IPS DF 6.9 (cell line): ENCODE measurements around the gene PODXL.

Experiments
- DNase-seq: peaks from one replicate; pipeline ENCODE4 v3.0.0-alpha.2; 2013; ENCODE audit warnings: low read depth, low spot score
- H3K27ac ChIP-seq: one replicate; pipeline ENCODE4 v1.5.1; 2013; ENCODE audit warnings: low read length, control low read depth
- H3K27me3 ChIP-seq: 2 replicates; pipeline ENCODE4 v1.6.1; 2013; ENCODE audit warnings: mild to moderate bottlenecking, low read length; ENCODE audit not compliant: control insufficient read depth, insufficient read depth
- H3K36me3 ChIP-seq: 2 replicates; pipeline ENCODE4 v1.6.1; 2013; ENCODE audit warnings: low read length; ENCODE audit not compliant: control insufficient read depth, insufficient read depth
- H3K4me1 ChIP-seq: 2 replicates; pipeline ENCODE4 v1.6.1; 2013; ENCODE audit warnings: low read length; ENCODE audit not compliant: control insufficient read depth, insufficient read depth
- H3K4me3 ChIP-seq: 2 replicates; pipeline ENCODE4 v1.5.1; 2013; ENCODE audit warnings: mild to moderate bottlenecking, low read length
- H3K9me3 ChIP-seq: 2 replicates; pipeline ENCODE4 v1.6.1; 2013; ENCODE audit warnings: low read length, inconsistent platforms; ENCODE audit not compliant: control insufficient read depth, insufficient read depth
- WGBS: extraction: QIAGEN DNeasy Blood & Tissue Kit; methylation state at CpG from one replicate; pipeline ENCODE4 v1.1.7; 2013; ENCODE audit warnings: mixed read lengths, missing lambda C conversion rate; ENCODE audit not compliant: insufficient read length, insufficient coverage; 5-methylcytosine and 5-hydroxymethylcytosine counted together

The PODXL gene

DNA sequence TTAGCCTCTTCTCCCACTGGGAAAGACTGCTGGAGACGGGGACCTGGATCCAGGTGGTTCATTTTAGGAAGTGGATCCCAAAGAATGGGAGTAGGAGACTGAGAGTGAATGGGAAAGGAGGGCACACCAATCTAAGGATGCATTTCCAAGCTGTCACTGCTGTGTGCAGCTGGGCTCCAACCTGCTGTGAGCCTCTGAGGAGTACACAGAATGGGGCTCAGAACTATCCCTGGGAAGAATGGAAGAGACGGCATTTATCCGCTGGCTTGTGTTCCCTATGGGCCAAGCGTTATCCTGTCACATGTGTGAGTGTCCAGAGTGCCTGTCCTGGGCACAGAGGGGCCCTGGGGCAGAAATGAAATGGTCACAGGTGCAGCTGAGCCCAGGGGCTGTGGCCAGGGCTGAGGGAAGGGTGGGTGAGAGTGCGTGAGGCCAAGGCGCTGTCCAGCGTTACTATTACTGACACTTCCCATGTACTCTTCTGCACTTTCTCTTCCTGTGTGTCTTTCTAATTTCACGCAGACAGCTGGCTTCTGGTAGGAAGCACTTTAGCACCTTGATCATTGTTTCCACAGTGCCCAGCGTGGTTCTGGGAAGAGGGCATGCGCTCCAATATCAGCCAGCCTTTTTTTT is 35.4 kb upstream of the PODXL start:
- no peak overlapping the region for H3K27ac ChIP-seq
- DNase-seq, result no peak
- H3K4me1 ChIP-seq, result no peaks in the 10 kb centered on the region
- no peaks in the 10 kb centered on the region for H3K9me3 ChIP-seq
- H3K36me3 ChIP-seq, result no peaks in the 10 kb centered on the region
- H3K27me3 ChIP-seq, result no peaks in the 10 kb centered on the region
- WGBS, result no CpG with 5 or more reads among the region's 10 CpGs
- H3K4me3 ChIP-seq, result no peak overlapping the region

DNA sequence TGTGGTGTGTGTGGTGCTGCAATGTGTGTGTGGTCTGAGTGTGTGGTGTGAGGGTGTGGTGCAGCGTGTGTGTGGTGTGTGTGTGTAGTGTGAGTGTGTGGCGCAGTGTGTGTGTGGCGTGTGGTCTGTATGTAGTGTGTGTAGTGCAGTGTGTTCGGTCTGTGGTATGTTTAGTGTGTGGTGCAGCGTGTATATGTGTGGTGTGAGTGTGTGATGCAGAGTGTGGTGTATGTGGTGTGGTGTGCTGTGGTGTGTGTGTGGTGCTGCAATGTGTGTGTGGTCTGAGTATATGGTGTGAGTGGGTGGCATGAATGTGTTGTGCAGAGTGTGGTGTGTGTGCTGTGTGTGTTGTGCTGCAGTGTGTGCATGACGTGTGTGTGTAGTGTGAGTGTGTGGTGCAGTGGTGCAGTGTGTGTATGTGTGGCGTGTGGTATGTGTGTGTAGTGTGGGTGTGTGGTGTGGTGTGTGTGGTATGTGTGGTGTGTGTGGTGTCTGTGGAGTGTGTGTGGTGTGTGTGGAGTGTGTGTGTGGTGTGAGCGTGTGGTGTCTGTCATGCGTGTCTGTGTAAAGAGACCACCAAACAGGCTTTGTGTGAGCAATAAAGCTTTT is 31.0 kb upstream of the PODXL start:
- Histone ChIP-seq H3K9me3 (no peaks in the 10 kb centered on the region), H3K4me1 (no peaks in the 10 kb centered on the region), H3K4me3 (no peak overlapping the region), H3K36me3 (no peaks in the 10 kb centered on the region), H3K27ac (no peak overlapping the region), H3K27me3 (no peaks in the 10 kb centered on the region)
- WGBS, result 92% methylated on average over 8 of the region's 9 CpGs
- no peak for DNase-seq

DNA sequence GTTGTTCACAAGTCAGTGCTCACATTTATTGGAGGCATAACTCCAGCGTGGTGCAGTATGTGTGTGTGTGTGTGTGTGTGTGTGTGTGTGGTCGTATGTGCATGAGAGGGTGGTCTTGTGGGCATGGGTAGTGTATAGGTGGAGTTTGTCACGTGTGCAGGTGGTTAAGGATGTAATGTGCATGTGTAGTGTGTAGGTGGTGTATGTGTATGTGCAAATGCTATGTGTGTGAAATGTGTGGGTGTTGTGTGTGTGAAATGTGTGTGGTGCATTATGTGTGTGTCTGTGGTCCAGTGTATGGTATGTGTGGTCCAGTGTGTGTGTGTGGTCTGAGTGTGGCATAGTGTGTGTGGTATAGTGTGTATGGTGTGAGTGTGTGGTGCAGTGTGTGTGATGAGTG is 30.3 kb upstream of the PODXL start:
- no peaks in the 10 kb centered on the region for H3K4me1 ChIP-seq
- no peaks in the 10 kb centered on the region for H3K9me3 ChIP-seq
- H3K27me3 ChIP-seq, result no peaks in the 10 kb centered on the region
- DNase-seq, result no peak
- no peak overlapping the region for H3K27ac ChIP-seq
- H3K4me3 ChIP-seq, result no peak overlapping the region
- WGBS, result no CpG with 5 or more reads among the region's 3 CpGs
- H3K36me3 ChIP-seq, result no peaks in the 10 kb centered on the region

DNA sequence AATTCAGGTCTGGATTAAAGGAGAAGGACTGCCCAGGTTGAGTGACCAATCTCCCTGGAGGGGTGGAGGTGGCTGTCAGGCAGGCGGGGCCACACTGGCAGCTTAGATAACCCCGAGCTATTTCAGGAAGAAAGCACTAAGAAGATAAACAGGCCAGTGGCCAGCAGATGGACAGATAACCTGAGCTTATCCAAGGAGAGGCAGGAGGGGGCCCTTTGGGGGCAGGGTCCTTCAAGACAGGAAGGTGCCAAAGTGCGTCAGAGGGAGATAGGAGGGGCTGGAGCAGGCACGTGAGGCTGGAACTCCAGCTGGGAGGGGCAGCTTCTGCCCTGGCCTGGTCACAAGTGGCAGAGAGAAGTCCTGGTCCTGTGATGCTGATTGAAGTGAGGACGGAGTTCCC is 29.8 kb upstream of the PODXL start:
- WGBS, result no CpG with 5 or more reads among the region's 5 CpGs
- Histone ChIP-seq H3K27ac (no peak overlapping the region), H3K27me3 (no peaks in the 10 kb centered on the region), H3K4me1 (no peaks in the 10 kb centered on the region), H3K36me3 (no peaks in the 10 kb centered on the region), H3K9me3 (no peaks in the 10 kb centered on the region), H3K4me3 (no peak overlapping the region)
- no peak for DNase-seq

DNA sequence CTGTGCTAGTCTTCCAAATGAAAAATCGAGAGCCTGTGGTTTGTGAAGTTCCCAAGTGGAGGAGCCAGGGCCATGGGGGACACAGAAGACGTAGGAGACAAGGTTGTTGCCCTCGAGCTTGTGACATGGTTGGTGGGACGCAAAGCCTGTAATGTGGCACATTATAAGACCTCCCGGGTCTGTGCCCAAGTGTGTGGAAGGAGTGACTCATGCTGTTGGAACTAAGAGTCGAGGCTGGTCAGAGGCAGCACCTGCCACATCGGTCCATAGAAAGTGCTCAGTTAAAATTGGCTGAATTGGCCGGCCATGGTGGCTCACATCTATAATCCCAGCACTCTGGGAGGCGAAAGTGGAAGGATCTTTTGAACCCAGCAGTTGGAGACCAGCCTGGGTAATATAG is 27.0 kb upstream of the PODXL start:
- no peaks in the 10 kb centered on the region for H3K36me3 ChIP-seq
- no CpG with 5 or more reads among the region's 9 CpGs for WGBS
- no peaks in the 10 kb centered on the region for H3K9me3 ChIP-seq
- H3K27ac ChIP-seq, result no peak overlapping the region
- no peaks in the 10 kb centered on the region for H3K27me3 ChIP-seq
- H3K4me1 ChIP-seq, result no peaks in the 10 kb centered on the region
- no peak overlapping the region for H3K4me3 ChIP-seq
- DNase-seq, result no peak

DNA sequence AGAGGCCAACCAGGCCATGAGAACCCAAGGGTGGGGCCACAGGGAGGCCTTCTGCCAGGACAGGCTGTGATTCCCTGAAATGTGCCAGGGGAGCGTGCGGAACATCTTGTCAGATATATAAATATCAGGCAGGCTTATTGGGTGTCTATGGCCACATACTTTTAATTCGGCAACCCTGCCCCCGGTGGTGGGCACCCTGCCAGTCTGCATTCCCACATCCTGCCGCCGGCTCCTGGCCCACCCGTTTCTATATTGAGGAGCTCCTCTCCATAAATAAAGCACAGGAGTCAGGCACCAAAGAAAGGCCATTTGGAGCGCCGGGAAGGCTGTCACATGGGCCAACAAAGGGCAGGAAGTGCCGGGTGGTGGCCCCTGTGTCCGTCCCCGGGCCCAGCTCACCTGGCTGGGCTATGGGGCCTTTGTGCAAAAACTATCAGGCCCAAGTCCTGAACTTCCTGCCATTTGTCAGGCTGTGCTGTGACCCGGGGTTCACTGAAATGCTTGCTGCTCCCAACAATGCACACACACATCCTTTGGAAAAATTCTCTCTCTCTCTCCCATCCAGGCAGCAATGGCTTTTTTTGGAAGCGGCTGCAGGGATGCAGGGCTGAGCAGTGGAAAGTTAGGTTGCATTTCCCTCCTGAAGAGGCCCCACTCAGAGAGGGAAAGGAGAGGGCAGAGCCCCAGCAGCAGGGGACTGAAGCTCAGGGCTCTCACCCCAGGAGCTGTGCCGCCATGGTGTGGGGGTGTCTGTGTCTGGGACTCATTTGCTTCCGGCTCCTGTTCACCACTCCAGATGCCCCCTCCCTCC is 25.0 kb upstream of the PODXL start:
- Histone ChIP-seq H3K9me3 (no peaks in the 10 kb centered on the region), H3K27ac (no peak overlapping the region), H3K4me1 (no peaks in the 10 kb centered on the region), H3K4me3 (no peak overlapping the region), H3K36me3 (no peaks in the 10 kb centered on the region), H3K27me3 (no peaks in the 10 kb centered on the region)
- no peak for DNase-seq
- no CpG with 5 or more reads among the region's 16 CpGs for WGBS

DNA sequence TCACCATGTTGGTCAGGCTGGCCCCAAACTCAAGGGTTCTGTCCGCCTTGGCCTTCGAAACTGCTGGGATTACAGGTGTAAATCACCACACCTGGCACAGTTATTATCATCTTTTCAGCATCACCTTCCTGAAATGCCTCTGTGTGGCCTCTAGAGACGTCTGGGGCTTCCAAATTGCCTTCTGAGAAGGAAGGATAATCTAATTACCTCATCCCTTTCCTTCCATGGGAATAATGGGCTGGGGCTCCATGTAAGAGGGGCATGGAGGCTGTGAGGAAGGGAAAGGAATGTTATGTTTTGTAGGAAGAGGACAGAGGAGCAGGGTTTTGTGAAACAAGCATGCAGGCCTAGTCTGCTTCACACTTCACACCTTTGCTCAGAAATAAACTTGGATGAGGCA is 22.2 kb upstream of the PODXL start:
- no peak for DNase-seq
- no peaks in the 10 kb centered on the region for H3K27me3 ChIP-seq
- H3K4me3 ChIP-seq, result no peak overlapping the region
- no CpG with 5 or more reads among the region's 3 CpGs for WGBS
- no peaks in the 10 kb centered on the region for H3K9me3 ChIP-seq
- no peaks in the 10 kb centered on the region for H3K36me3 ChIP-seq
- no peak overlapping the region for H3K27ac ChIP-seq
- no peaks in the 10 kb centered on the region for H3K4me1 ChIP-seq

DNA sequence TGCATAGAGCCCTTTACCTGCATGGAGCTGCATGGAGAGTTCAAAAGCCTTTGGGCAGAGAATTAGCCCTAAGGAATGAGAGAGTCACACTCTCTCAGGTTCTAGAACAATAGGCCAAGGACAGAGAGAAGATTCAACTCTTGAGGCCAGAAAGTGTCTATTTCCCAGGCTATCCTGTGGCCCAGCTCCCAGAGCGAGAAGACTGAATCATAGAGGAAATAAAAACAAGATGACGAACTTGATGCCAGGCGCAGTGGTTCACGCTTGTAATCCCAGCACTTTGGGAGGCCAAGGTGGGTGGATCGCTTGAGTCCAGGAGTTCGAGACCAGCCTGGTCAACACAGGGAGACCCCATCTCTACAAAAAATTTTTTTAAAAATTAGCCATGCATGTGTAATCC is 18.3 kb upstream of the PODXL start:
- no peak for DNase-seq
- H3K27ac ChIP-seq, result no peak overlapping the region
- H3K4me3 ChIP-seq, result no peak overlapping the region

DNA sequence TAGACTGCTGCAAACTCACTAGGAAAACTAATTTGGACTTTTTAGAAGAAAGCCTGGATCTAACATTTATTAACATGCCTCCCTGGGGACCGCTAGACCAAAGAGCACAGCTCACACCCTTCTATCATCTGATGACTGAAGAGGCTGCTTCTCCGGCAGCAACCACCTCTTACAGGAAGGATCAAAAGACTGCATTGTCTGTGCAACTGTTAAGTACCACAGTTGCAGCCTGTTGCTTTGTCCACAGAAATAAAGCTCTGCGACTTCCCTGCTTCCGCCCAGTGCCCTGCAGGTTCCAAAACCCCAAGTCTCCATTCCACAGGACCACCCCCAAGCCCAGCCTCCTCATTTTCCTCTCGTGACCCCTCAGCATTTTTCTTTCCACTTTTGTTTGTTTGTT is 14.0 kb upstream of the PODXL start:
- Histone ChIP-seq H3K4me3 (no peak overlapping the region), H3K9me3 (no peaks in the 10 kb centered on the region), H3K27me3 (no peaks in the 10 kb centered on the region), H3K36me3 (no peaks in the 10 kb centered on the region), H3K27ac (no peak overlapping the region), H3K4me1 (no peaks in the 10 kb centered on the region)
- no CpG with 5 or more reads among the region's 5 CpGs for WGBS
- DNase-seq, result no peak

More for the DNA sequence above, 18.3 kb upstream of the PODXL start:
- no peaks in the 10 kb centered on the region for H3K36me3 ChIP-seq
- no peaks in the 10 kb centered on the region for H3K4me1 ChIP-seq
- no peaks in the 10 kb centered on the region for H3K27me3 ChIP-seq
- H3K9me3 ChIP-seq, result no peaks in the 10 kb centered on the region
- WGBS, result no CpG with 5 or more reads among the region's 6 CpGs

DNA sequence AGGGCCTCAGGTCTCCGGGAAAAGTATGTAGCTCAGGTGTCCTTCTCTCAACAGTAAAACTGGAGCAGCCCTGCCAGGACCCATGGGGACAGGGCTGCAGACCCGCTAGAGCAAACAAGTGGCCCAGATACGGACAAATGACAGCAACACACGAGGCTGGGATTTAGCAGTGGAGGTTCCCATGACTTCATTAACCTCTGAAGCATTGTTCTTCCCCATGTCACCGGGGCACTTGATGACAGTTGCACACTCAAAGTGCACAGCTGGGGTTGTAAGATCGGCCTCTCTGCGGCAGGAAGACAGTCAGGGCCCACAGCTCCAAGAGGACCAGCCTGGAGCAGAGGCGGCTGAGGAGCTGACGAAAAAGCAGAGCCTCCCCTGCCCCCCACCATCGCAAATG is 12.5 kb upstream of the PODXL start:
- Histone ChIP-seq H3K4me3 (no peak overlapping the region), H3K36me3 (no peaks in the 10 kb centered on the region), H3K9me3 (no peaks in the 10 kb centered on the region), H3K27me3 (no peaks in the 10 kb centered on the region), H3K27ac (no peak overlapping the region), H3K4me1 (no peaks in the 10 kb centered on the region)
- DNase-seq, result no peak
- WGBS, result no CpG with 5 or more reads among the region's 10 CpGs
